ENCODE measurements around the gene TOX2.

The TOX2 gene

DNA sequence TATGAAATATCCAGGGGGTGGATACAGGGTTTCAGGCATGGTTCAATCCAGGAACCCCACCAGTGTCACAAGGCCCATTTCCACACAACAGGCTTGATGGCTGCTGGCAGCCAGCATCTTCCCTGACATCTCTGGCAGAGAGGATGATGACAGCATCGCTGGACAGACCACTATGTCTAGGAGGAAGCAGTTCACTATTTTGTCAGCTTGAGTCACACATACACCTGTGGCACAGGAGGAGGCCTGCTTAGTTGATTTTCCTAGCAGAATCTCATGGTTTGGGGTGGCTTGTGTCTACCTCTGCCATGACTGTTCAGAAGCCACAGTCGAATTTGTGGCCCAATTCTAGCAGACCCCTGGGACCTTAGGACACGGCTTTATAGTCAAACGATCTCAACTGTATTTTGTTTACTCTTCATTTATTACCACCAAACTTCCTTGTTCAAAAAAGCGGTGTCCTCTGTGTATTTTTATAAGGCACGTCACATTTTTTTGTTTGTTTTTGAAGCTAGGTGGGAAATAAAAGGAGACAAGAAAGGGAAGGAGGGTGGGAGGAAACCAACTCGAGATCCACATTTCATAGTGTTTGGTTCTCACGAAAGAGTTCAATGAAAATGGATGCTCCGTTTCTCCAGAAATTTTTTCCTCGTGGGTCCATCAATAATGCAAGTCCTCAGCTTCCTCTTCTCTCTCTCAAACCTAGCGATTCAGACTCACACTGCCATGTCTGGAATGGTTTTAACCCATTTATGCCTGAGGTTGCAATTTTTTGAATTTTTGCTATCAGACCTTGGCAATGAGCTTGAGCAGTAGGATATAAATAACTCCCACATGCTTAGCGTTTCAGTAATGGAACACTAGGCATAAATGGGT lies 94.4 kb downstream of the TOX2 start:
- TF ChIP-seq, protein P1, sequence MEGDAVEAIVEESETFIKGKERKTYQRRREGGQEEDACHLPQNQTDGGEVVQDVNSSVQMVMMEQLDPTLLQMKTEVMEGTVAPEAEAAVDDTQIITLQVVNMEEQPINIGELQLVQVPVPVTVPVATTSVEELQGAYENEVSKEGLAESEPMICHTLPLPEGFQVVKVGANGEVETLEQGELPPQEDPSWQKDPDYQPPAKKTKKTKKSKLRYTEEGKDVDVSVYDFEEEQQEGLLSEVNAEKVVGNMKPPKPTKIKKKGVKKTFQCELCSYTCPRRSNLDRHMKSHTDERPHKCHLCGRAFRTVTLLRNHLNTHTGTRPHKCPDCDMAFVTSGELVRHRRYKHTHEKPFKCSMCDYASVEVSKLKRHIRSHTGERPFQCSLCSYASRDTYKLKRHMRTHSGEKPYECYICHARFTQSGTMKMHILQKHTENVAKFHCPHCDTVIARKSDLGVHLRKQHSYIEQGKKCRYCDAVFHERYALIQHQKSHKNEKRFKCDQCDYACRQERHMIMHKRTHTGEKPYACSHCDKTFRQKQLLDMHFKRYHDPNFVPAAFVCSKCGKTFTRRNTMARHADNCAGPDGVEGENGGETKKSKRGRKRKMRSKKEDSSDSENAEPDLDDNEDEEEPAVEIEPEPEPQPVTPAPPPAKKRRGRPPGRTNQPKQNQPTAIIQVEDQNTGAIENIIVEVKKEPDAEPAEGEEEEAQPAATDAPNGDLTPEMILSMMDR (IDR thresholded peaks at IDR 0.05; ENCODE audit: unreplicated experiment in 3 of 3), result no peak
- no peaks in the 10 kb centered on the region for H3K36me3 Mint-ChIP-seq (ENCODE audit: low read depth)
- H3K4me1 Mint-ChIP-seq, result peaks cover 13% of the 10 kb centered on the region
- H3K9me3 Mint-ChIP-seq, result no peaks in the 10 kb centered on the region
- H3K27me3 Mint-ChIP-seq (ENCODE audit: low read depth), result peaks cover 40% of the 10 kb centered on the region
- no peak overlapping the region for H3K4me3 Mint-ChIP-seq
- H3K27ac Mint-ChIP-seq, result no peak overlapping the region

DNA sequence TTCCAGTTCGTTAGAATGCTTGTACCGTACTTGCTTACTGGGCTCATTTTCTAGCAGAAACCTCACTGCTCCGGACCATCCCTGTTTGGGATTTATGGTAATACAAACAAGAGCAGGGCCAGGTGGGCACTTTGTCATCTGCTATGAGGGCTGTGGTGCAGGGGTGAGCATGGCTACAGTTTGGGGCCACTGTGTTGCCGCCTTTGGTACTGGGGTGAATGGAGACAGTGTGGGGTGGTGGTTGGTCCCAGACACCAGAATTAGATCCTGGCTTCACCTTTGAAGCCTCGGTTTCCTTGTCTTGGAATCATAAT lies 95.0 kb downstream of the TOX2 start:
- Mint-ChIP-seq H3K27me3 (ENCODE audit: low read depth) (peaks cover 43% of the 10 kb centered on the region), H3K9me3 (no peaks in the 10 kb centered on the region), H3K36me3 (ENCODE audit: low read depth) (no peaks in the 10 kb centered on the region), H3K27ac (no peak overlapping the region), H3K4me3 (no peak overlapping the region), H3K4me1 (peaks cover 17% of the 10 kb centered on the region)
- TF ChIP-seq, protein P1 (IDR thresholded peaks at IDR 0.05; ENCODE audit: unreplicated experiment in 3 of 3), result no peak

GRCh38 chr20:44010162-44010704 lies 95.6 kb downstream of the TOX2 start:
- no peaks in the 10 kb centered on the region for H3K36me3 Mint-ChIP-seq (ENCODE audit: low read depth)
- no peaks in the 10 kb centered on the region for H3K9me3 Mint-ChIP-seq
- H3K27me3 Mint-ChIP-seq (ENCODE audit: low read depth), result peaks cover 49% of the 10 kb centered on the region
- peaks cover 23% of the 10 kb centered on the region for H3K4me1 Mint-ChIP-seq
- H3K4me3 Mint-ChIP-seq, result no peak overlapping the region
- no peak overlapping the region for H3K27ac Mint-ChIP-seq
- TF ChIP-seq, protein P1 (IDR thresholded peaks at IDR 0.05; ENCODE audit: unreplicated experiment in 3 of 3), result no peak

- no peaks in the 10 kb centered on the region for H3K9me3 Mint-ChIP-seq
- no peaks in the 10 kb centered on the region for H3K36me3 Mint-ChIP-seq (ENCODE audit: low read depth)
- H3K4me3 Mint-ChIP-seq, result no peak overlapping the region
- H3K27me3 Mint-ChIP-seq (ENCODE audit: low read depth), result peaks cover 60% of the 10 kb centered on the region
- no peak overlapping the region for H3K27ac Mint-ChIP-seq
- TF ChIP-seq, protein P1 (IDR thresholded peaks at IDR 0.05; ENCODE audit: unreplicated experiment in 3 of 3), result no peak
- H3K4me1 Mint-ChIP-seq, result peaks cover 31% of the 10 kb centered on the region
Measured at GRCh38 chr20:44011251-44011940, 96.7 kb downstream of the TOX2 start.

- Mint-ChIP-seq H3K27ac (no peak overlapping the region), H3K36me3 (ENCODE audit: low read depth) (no peaks in the 10 kb centered on the region), H3K9me3 (no peaks in the 10 kb centered on the region), H3K4me1 (peaks cover 35% of the 10 kb centered on the region), H3K27me3 (ENCODE audit: low read depth) (peaks cover 67% of the 10 kb centered on the region), H3K4me3 (no peak overlapping the region)
- TF ChIP-seq, protein P1 (IDR thresholded peaks at IDR 0.05; ENCODE audit: unreplicated experiment in 3 of 3), result no peak
Measured at GRCh38 chr20:44012466-44013226, 98.0 kb downstream of the TOX2 start.
